Measurements from ENCODE around the gene NCOA1.

The NCOA1 gene

DNA sequence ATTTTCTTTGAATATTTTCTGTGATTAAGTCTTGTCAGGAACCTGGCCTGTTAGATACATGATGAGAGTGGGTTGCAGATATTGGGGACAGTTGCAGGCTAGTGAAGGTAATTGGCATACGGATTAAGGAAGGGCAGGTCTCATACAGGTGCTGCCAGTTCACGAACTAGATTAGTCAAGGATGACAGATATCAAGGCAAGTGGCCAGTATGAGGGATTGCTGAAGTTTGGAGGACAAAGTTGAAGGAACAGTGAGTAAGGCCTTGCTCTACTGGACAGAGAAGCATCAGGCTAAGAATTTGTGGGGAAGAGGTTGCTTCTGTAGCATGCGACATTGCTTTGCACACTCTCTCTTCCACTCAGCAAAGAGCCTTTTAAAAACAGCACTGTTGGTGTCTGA lies 12.8 kb upstream of the NCOA1 start:
- Histone ChIP-seq H3K9me2 (replicated peaks; ENCODE audit: control insufficient read depth, low read length) (no peaks in the 10 kb centered on the region), H3K79me2 (ENCODE audit: control insufficient read depth, low read length) (no peaks in the 10 kb centered on the region), H3K27ac (ENCODE audit: low read depth, low read length) (no peak overlapping the region), H3K4me3 (ENCODE audit: low read length) (no peak overlapping the region), H3K36me3 (ENCODE audit: control insufficient read depth, low read length) (no peaks in the 10 kb centered on the region), H3K4me2 (ENCODE audit: low read length) (no peak overlapping the region), H4K20me1 (ENCODE audit: control insufficient read depth, insufficient read depth, low read depth, low read length) (no peaks in the 10 kb centered on the region), H3F3A (ENCODE audit: control insufficient read depth, insufficient read depth) (no peaks in the 10 kb centered on the region), H3K27me3 (ENCODE audit: control insufficient read depth, low read length) (no peaks in the 10 kb centered on the region), H3K4me1 (ENCODE audit: control insufficient read depth, low read length) (no peaks in the 10 kb centered on the region), H3K9me3 (ENCODE audit: control insufficient read depth, insufficient read depth, low read length) (peaks cover 3% of the 10 kb centered on the region; the same call in 1 of the 2 replicates)
- TF ChIP-seq, protein P1, sequence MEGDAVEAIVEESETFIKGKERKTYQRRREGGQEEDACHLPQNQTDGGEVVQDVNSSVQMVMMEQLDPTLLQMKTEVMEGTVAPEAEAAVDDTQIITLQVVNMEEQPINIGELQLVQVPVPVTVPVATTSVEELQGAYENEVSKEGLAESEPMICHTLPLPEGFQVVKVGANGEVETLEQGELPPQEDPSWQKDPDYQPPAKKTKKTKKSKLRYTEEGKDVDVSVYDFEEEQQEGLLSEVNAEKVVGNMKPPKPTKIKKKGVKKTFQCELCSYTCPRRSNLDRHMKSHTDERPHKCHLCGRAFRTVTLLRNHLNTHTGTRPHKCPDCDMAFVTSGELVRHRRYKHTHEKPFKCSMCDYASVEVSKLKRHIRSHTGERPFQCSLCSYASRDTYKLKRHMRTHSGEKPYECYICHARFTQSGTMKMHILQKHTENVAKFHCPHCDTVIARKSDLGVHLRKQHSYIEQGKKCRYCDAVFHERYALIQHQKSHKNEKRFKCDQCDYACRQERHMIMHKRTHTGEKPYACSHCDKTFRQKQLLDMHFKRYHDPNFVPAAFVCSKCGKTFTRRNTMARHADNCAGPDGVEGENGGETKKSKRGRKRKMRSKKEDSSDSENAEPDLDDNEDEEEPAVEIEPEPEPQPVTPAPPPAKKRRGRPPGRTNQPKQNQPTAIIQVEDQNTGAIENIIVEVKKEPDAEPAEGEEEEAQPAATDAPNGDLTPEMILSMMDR (IDR thresholded peaks at IDR 0.05; ENCODE audit: low read depth, low read length, poor library complexity, severe bottlenecking), result no peak
- TF ChIP-seq EZH2phosphoT487 (IDR thresholded peaks at IDR 0.05; ENCODE audit: borderline replicate concordance, low read length), result no peak

DNA sequence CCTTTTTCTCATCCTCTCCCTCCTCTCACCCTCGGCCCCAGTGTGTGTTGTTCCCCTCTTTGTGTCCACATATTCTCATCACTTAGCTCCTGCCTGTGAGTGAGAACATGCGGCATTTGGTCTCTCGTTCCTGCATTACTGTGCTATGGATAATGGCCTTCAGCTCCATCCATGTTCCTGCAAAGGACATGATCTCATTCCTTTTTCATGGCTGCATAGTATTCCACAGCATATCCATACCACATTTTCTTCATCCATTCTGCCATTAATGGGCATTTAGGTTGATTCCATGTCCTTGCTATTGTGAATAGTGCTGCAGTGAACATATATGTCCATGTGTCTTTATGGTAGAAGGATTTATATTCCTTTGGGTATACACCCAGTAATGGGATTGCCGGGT lies 10.8 kb upstream of the NCOA1 start:
- Histone ChIP-seq H3K9me2 (replicated peaks; ENCODE audit: control insufficient read depth, low read length) (no peaks in the 10 kb centered on the region), H3K79me2 (ENCODE audit: control insufficient read depth, low read length) (no peaks in the 10 kb centered on the region), H3K4me1 (ENCODE audit: control insufficient read depth, low read length) (no peaks in the 10 kb centered on the region), H3K4me2 (ENCODE audit: low read length) (no peak overlapping the region), H3K36me3 (ENCODE audit: control insufficient read depth, low read length) (no peaks in the 10 kb centered on the region), H3K9me3 (ENCODE audit: control insufficient read depth, insufficient read depth, low read length) (peaks cover 3% of the 10 kb centered on the region; the same call in 1 of the 2 replicates), H3F3A (ENCODE audit: control insufficient read depth, insufficient read depth) (no peaks in the 10 kb centered on the region), H3K4me3 (ENCODE audit: low read length) (no peak overlapping the region), H3K27me3 (ENCODE audit: control insufficient read depth, low read length) (no peaks in the 10 kb centered on the region), H4K20me1 (ENCODE audit: control insufficient read depth, insufficient read depth, low read depth, low read length) (no peaks in the 10 kb centered on the region), H3K27ac (ENCODE audit: low read depth, low read length) (no peak overlapping the region)
- TF ChIP-seq, protein P1 (IDR thresholded peaks at IDR 0.05; ENCODE audit: low read depth, low read length, poor library complexity, severe bottlenecking), result no peak
- TF ChIP-seq EZH2phosphoT487 (IDR thresholded peaks at IDR 0.05; ENCODE audit: borderline replicate concordance, low read length), result no peak

DNA sequence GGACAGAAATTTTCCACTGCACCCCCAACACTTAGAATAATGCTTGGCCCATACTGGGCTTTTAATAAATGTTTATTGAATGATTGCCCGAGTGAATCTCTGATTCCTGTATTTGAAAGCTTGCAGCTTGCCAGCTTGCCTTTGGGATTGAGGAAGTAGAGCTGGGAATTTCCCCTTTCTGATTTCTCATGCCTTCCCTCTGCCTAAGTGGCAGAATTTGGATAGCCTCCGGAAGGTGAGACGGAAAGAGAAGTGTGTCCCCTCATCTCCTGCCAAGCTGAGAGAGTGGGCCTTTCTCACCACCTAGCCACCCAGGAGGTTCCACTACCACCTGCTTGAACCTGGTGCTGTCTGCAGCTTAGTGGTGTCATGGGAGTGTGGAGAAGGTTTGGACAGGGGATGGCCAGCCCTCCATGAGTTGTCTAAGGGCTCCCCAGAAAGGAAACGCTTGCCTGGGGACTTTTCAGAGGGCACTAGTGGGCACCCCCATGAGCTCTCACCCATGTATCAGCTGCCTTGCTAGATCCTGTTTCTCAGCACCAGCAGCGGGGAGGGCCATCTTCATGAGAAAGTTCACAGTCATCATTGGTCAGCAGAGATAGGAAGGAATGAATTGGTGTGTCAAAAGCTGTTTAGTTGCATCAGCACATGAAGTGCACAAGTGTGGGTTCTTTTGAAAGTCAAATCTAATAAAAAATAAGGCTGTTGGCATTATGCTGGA lies 8.6 kb upstream of the NCOA1 start:
- Histone ChIP-seq H3K27me3 (ENCODE audit: control insufficient read depth, low read length) (no peaks in the 10 kb centered on the region), H3K4me1 (ENCODE audit: control insufficient read depth, low read length) (no peaks in the 10 kb centered on the region), H3K27ac (ENCODE audit: low read depth, low read length) (no peak overlapping the region), H3K9me2 (replicated peaks; ENCODE audit: control insufficient read depth, low read length) (no peaks in the 10 kb centered on the region), H3K36me3 (ENCODE audit: control insufficient read depth, low read length) (no peaks in the 10 kb centered on the region), H3K9me3 (ENCODE audit: control insufficient read depth, insufficient read depth, low read length) (peaks cover 3% of the 10 kb centered on the region; the same call in 1 of the 2 replicates), H3K4me3 (ENCODE audit: low read length) (no peak overlapping the region), H4K20me1 (ENCODE audit: control insufficient read depth, insufficient read depth, low read depth, low read length) (no peaks in the 10 kb centered on the region), H3K4me2 (ENCODE audit: low read length) (no peak overlapping the region), H3F3A (ENCODE audit: control insufficient read depth, insufficient read depth) (no peaks in the 10 kb centered on the region), H3K79me2 (ENCODE audit: control insufficient read depth, low read length) (no peaks in the 10 kb centered on the region)
- TF ChIP-seq, protein P1 (IDR thresholded peaks at IDR 0.05; ENCODE audit: low read depth, low read length, poor library complexity, severe bottlenecking), result no peak
- no peak for TF ChIP-seq EZH2phosphoT487 (IDR thresholded peaks at IDR 0.05; ENCODE audit: borderline replicate concordance, low read length)
